ENCODE data around the gene MLF2. TPM values are rescaled to one million over a fixed set of nuclear protein-coding genes. Genes with fewer than 3 reads are reported as not detected.

Gene MLF2
- total and polyA plus RNA-seq, 2 of the 13 experiments (the other 11 are each of a cell fraction or from before 2014, with no cell fraction given): 88.1 to 167 TPM

DNA sequence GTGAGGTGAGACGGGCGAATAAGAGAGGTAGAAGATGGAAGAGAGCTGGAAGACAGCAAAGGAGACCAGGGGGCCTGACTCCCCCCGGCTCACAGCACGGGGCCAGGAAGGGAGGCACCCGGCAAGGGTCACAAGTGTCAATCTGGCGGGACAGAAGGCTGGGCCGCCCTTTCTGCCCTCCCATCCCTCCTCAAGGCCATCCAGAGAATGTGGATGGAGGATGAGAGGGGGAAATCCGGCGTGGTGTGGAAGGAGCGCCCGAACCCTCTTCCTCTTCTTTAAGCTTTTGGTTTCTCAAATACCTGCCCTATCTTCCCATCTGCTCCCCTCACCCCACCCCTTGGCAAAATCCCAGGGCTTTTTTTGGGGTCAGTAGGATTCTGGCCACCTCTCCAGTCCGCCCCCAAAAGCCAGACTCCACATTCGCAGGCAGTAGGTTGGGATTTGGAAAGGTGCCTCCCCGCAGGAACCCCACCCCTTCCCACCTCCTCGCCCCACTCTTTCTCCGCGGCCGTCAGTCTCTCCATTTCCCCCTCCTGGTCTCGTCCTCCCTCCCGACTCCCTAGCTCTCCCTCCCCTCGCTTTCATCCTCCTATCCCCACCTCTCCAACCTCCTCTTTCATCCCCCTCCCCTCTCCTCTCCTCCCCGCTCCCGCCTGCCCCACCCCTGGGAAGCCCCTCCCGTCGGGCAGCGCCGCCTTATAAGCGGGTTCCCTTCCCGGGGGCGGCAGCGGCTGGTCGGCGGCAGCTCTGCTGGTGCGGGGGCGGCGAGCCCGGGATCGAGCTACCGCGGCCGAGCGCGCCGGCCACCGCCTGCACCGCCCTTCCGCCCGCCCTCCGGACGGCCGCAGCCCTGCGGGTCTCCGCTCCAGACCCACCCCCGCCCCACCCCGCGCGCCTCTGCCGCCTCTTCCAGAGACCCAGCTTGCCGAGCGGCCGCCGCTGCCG, 13.0 kb upstream of the MLF2 start, which contains the start of gene PTMS (continued):
- no peak for TF ChIP-seq JARID2 (CRISPR knock-in tag; IDR thresholded peaks at IDR 0.05; ENCODE audit: insufficient replicate concordance)
- TF ChIP-seq GMEB1 (CRISPR knock-in tag; IDR thresholded peaks at IDR 0.05; ENCODE audit: borderline replicate concordance): peak; percentile 3; the same call in 1 of the 2 replicates
- TF ChIP-seq EEA1 (CRISPR knock-in tag; IDR thresholded peaks at IDR 0.05; ENCODE audit: borderline replicate concordance): no peak
- TF ChIP-seq YEATS4 (CRISPR knock-in tag; IDR thresholded peaks at IDR 0.05; ENCODE audit: borderline replicate concordance): no peak
- no peak for TF ChIP-seq PCBP1 (IDR thresholded peaks at IDR 0.05; ENCODE audit: borderline replicate concordance, low read depth, low read length)
- TF ChIP-seq, protein P1, sequence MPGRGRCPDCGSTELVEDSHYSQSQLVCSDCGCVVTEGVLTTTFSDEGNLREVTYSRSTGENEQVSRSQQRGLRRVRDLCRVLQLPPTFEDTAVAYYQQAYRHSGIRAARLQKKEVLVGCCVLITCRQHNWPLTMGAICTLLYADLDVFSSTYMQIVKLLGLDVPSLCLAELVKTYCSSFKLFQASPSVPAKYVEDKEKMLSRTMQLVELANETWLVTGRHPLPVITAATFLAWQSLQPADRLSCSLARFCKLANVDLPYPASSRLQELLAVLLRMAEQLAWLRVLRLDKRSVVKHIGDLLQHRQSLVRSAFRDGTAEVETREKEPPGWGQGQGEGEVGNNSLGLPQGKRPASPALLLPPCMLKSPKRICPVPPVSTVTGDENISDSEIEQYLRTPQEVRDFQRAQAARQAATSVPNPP (CRISPR knock-in tag; IDR thresholded peaks at IDR 0.05): no peak
- no peak for TF ChIP-seq SNRNP70 (IDR thresholded peaks at IDR 0.05; ENCODE audit: low read depth, low read length)
- no peak for TF ChIP-seq HNF1A (IDR thresholded peaks at IDR 0.05; ENCODE audit: low read depth)
- no peak for TF ChIP-seq HNF1A (CRISPR knock-in tag; IDR thresholded peaks at IDR 0.05; ENCODE audit: borderline replicate concordance)
- TF ChIP-seq ZNF414 (CRISPR knock-in tag; IDR thresholded peaks at IDR 0.05): peak; percentile 70; the same call in 1 of the 2 replicates
- TF ChIP-seq POLR2A (IDR thresholded peaks at IDR 0.05; ENCODE audit: insufficient read depth in 1 of 2, low read depth in 2 of 2, low read length in 2 of 2): peak in 1 of 2 experiments; percentile 47; a peak in 1 of 4 replicates
- no peak for TF ChIP-seq ATAD3A (CRISPR knock-in tag; IDR thresholded peaks at IDR 0.05)
- TF ChIP-seq ZNF3 (CRISPR knock-in tag; IDR thresholded peaks at IDR 0.05): no peak
- TF ChIP-seq SMAD9 (CRISPR knock-in tag; IDR thresholded peaks at IDR 0.05): no peak
- TF ChIP-seq TIGD3 (CRISPR knock-in tag; IDR thresholded peaks at IDR 0.05; ENCODE audit: borderline replicate concordance): no peak
- TF ChIP-seq ZNF33A (CRISPR knock-in tag; IDR thresholded peaks at IDR 0.05; ENCODE audit: borderline replicate concordance): no peak
- no peak for TF ChIP-seq ZNF556 (CRISPR knock-in tag; IDR thresholded peaks at IDR 0.05; ENCODE audit: borderline replicate concordance)
